ENCODE results near the gene CXCL17.

DNA sequence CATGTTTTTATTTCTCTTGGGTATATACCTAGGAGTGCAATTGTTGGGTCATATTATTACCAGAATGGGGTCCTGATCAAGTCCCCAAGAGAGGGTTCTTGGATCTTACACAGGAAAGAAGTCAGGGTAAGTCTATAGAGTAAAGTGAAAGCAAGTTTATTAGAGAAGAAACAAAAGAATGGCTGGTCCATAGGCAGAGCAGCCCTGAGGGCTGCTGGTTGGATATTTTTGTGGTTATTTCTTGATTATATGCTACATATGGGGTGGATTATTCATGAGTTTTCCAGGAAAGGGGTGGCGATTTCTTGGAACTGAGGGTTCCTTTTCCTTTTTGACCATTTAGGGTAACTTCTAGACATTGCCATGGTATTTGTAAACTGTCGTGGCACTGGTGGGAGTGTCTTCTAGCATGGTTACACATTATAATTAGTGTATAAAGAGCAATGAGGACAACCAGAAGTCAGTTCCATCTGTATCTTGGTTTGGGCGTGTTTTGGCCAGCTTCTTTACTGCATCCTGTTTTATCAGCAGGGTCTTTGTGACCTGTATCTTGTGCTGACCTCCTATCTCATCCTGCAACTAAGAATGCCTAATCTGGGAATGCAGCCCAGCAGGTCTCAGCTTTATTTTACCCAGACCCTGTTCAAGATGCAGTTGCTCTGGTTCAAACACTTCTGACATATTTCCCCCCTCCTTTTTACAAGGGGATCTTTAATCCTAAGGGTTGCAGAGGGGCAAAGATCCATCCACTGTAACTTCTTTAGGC is 44.5 kb upstream of the CXCL17 start:
- TF ChIP-seq, protein P1, sequence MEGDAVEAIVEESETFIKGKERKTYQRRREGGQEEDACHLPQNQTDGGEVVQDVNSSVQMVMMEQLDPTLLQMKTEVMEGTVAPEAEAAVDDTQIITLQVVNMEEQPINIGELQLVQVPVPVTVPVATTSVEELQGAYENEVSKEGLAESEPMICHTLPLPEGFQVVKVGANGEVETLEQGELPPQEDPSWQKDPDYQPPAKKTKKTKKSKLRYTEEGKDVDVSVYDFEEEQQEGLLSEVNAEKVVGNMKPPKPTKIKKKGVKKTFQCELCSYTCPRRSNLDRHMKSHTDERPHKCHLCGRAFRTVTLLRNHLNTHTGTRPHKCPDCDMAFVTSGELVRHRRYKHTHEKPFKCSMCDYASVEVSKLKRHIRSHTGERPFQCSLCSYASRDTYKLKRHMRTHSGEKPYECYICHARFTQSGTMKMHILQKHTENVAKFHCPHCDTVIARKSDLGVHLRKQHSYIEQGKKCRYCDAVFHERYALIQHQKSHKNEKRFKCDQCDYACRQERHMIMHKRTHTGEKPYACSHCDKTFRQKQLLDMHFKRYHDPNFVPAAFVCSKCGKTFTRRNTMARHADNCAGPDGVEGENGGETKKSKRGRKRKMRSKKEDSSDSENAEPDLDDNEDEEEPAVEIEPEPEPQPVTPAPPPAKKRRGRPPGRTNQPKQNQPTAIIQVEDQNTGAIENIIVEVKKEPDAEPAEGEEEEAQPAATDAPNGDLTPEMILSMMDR (IDR thresholded peaks at IDR 0.05; ENCODE audit: low read depth, low read length), result no peak
- no peak for TF ChIP-seq EZH2phosphoT487 (IDR thresholded peaks at IDR 0.05; ENCODE audit: low read depth)
